ENCODE data around the gene PITRM1. TPM values are rescaled to one million over a fixed set of nuclear protein-coding genes. Genes with fewer than 3 reads are reported as not detected.

The PITRM1 gene
- total RNA-seq, 4 donors from 2014 or later = 67.6 to 107 (median 74.0) TPM

DNA sequence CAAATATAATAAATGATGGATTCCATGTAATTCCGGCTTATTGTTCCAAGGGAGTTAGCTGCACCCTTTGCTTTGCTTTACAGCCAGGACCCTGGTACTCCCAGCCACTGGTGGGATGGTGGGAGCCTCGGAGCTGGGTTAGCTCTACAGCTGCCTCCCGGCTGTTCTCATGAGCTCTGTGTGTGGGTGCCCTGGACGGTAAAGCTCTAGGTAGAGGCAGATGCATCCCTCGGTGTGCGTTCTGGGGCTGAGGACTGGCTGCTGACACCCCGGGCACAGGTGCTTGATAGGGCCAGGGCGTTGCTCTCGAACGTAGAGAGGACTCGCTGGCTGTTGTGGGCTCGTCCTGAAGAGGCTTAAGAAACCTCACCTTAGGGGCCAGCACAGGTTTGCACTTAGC lies 55.1 kb downstream of the PITRM1 start:
- TF ChIP-seq, protein P1, sequence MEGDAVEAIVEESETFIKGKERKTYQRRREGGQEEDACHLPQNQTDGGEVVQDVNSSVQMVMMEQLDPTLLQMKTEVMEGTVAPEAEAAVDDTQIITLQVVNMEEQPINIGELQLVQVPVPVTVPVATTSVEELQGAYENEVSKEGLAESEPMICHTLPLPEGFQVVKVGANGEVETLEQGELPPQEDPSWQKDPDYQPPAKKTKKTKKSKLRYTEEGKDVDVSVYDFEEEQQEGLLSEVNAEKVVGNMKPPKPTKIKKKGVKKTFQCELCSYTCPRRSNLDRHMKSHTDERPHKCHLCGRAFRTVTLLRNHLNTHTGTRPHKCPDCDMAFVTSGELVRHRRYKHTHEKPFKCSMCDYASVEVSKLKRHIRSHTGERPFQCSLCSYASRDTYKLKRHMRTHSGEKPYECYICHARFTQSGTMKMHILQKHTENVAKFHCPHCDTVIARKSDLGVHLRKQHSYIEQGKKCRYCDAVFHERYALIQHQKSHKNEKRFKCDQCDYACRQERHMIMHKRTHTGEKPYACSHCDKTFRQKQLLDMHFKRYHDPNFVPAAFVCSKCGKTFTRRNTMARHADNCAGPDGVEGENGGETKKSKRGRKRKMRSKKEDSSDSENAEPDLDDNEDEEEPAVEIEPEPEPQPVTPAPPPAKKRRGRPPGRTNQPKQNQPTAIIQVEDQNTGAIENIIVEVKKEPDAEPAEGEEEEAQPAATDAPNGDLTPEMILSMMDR (IDR thresholded peaks at IDR 0.05) = no peak
- DNase-seq (ENCODE audit: low spot score) = no peak
- ATAC-seq (ENCODE audit: low FRiP score) = no peak

DNA sequence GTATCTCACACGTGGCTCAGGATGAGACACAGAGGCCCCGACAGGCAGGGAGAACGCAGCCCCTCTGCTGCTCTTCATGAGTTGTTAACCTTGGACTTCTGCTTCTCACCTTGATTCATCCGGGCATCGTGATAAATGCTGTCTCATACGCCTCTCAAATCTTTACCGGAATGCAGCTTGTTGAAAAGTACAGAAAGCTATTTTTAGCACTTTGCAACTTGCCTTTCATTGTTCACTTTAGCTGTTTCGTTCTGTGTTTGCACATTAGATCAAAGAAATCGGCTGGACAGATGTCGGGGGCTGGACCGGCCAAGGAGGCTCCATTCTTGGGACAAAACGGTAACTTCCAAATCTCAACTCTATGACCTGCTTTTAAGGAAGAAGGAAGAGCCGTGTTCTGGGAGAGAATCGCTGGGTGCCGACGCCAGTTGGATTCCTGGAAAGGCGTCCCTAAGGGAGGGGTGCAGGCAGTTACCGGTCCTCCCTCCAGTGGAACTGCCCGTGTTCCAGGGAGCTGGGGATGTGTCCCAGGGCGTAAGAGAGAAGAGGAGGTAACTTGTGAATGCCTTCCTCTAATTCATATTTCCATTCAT lies 56.0 kb downstream of the PITRM1 start:
- DNase-seq (ENCODE audit: low spot score) (no peak), ATAC-seq (ENCODE audit: low FRiP score) (no peak)
- TF ChIP-seq, protein P1 (IDR thresholded peaks at IDR 0.05) = no peak

DNA sequence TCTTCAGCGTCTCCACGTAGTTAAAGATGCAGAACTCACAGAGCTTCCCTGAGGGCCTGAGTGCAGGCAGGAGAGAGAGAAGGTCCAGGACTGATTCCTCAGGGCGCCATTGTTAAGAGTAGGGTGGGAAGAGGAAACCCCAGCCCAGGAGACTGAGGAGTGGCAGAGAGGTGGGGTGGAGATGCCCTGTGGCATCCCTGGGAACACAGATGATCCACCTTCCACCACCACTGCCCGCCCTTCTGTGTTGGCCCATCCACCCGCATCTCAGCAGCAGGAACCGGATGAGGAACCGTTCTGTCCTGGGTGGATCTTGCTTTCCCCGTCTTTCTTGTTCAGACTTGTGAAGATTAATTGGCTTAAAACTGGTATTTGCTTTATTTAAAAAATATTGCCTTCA lies 56.9 kb downstream of the PITRM1 start:
- ATAC-seq (ENCODE audit: low FRiP score) = no peak
- TF ChIP-seq, protein P1 (IDR thresholded peaks at IDR 0.05) = no peak
- no peak for DNase-seq (ENCODE audit: low spot score)

DNA sequence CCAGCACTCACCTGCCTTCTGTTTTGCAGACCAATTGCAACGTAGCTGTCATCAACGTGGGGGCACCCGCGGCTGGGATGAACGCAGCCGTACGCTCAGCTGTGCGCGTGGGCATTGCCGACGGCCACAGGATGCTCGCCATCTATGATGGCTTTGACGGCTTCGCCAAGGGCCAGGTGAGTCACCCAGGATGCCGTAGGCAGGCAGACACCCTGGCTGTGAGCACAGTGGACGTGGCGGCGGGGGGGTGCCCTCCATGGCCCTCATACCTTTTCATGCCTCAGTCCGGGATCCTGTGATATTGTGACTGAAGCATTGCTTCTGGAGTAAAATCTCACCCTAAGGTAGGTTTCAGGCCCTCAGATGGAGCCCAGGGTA lies 59.2 kb downstream of the PITRM1 start:
- TF ChIP-seq, protein P1 (IDR thresholded peaks at IDR 0.05) = no peak
- ATAC-seq (ENCODE audit: low FRiP score) = no peak
- DNase-seq (ENCODE audit: low spot score) = no peak

DNA sequence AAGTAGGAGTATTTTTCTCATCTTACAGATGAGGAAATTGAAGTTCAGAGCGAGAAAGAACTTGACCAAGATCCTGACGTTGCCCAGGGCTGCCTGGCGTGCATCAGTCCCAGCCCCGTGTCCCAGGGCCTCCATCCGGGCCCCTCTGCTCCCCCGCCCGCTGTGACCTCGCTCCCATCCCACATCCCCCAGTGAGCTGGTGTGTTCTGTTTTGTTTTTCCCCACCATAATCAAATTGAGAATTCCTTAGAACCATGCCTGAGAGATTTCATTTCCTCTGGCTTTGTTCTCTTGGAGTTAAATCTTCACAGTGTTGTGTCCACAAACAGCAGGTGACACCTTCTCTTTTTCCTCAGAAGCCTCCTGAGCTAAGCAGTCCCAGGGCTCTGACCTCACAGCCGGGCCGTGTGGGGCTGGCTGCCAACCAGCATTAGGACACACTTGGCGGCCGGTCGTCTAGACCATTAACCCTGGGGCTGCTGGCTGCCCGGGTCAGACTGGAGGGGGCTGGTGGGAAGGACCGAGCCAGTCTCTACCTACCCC lies 60.9 kb downstream of the PITRM1 start:
- TF ChIP-seq, protein P1 (IDR thresholded peaks at IDR 0.05) = no peak
- DNase-seq (ENCODE audit: low spot score) = no peak
- no peak for ATAC-seq (ENCODE audit: low FRiP score)

DNA sequence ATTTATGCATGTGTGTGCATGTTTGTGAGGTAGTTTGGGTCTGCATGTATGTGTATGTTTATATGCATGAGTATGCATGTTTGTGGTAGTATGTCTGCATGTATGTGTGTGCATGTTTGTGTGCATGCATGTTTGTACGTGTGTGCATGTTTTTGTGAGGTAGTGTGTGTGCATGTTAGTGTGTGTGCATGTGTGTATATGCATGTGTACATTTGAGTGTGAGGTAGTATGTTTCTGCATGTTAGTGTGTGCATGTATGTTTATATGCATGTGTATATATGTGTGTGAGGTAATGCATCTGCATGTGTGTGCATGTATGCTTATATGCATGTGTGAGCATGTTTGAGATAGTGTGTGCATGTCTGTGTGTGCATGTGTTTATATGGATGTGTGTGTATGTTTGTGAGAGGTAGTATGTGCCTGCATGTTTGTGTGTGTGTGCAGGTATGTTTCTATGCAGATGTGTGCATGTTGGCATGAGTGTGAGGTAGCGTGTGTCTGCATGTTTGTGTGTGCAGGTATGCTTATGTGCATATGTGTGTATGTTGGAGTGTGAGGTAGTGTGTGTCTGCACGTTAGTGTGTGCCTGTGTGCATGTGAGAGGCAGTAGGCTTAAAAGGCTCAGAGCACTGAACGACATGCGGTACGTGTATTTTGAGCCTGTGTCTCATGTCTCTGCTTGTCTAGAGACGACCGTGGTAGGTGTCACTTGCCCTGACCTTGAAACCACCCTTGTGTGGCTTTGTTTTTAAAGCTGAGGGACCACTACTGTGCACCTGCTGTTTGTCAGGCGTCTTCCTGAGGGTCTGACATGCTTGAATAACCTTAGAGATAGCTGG lies 61.6 kb downstream of the PITRM1 start:
- ATAC-seq (ENCODE audit: low FRiP score) = no peak
- TF ChIP-seq, protein P1 (IDR thresholded peaks at IDR 0.05) = no peak
- no peak for DNase-seq (ENCODE audit: low spot score)

Measured in omental fat pad (tissue), 4 donors.